ENCODE measurements around the gene C1orf52.
A peak's percentile ranks its signal among the peaks of the same experiment; 100 is the strongest.

DNA sequence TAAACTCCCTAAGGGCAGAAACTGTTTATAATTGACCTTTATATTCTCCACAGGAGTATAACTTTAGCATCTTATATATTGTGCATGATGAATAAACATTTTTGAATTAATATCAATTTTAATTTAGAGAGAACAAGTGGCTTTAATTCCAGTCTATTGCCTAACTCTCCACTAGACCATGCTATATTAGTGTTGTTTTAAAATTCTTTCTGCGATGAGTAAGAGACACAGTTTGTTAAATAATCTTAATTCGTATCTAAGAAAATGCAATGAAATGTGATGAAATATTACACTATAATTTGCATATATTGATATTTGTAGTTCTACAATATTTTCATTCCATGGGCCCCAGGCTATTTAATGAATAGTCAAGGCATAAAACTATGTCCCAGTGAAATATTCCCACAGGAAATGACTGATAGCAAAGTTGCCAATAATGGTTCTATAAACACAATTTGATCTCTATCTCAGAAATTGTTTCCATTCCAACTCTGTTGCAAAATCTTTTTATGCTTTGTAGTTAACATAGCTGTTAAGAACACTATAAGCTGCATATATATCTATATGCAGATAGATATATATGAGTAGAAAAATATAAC lies 55.8 kb downstream of the C1orf52 start:
- TF ChIP-seq POLR2AphosphoS5 (IDR thresholded peaks at IDR 0.05; ENCODE audit: borderline replicate concordance, low read depth, low read length) (peak; percentile 53; the same call in 1 of the 2 replicates), EZH2 (IDR thresholded peaks at IDR 0.05) (no peak), FOXP2 (optimal IDR thresholded peaks at IDR 0.05; ENCODE audit: control extremely low read depth, extremely low read length, insufficient read depth) (no peak)
